NT2/D1 (cell line): ENCODE measurements around the gene PRIMA1.

Source experiments
- SUZ12 ChIP-seq: IDR thresholded peaks from 2 replicates; pipeline ENCODE4 v1.6.1; 2011; ENCODE audit not compliant: insufficient read length, insufficient read depth; ENCODE audit errors: extremely low read depth
- YY1 ChIP-seq: IDR thresholded peaks from 2 replicates; pipeline ENCODE4 v1.6.1; 2011; ENCODE audit not compliant: insufficient read length, insufficient read depth

GRCh38 chr14:93785423-93785822, 2.9 kb downstream of the PRIMA1 start:
- TF ChIP-seq YY1 (no peak), SUZ12 (no peak)
